Stimulated activated CD4-positive, alpha-beta T cell treated with anti-CD3 and anti-CD28 coated beads, TNF-alpha, amount 100 ng/mL, for 48 hours (primary cell): ENCODE data around the gene CATSPERB.
"Not testable (repeated sequence)": the region's sequence is repeated elsewhere in the genome, so short reads cannot be mapped to it uniquely, and the experiment has no call there.

ENCODE experiments used
- DNase-seq, 3 donors: peaks; one replicate each; pipeline ENCODE4 v3.0.0-alpha.2; 2020; ENCODE audit warnings: low read depth in 3 of 3

Gene CATSPERB

DNA sequence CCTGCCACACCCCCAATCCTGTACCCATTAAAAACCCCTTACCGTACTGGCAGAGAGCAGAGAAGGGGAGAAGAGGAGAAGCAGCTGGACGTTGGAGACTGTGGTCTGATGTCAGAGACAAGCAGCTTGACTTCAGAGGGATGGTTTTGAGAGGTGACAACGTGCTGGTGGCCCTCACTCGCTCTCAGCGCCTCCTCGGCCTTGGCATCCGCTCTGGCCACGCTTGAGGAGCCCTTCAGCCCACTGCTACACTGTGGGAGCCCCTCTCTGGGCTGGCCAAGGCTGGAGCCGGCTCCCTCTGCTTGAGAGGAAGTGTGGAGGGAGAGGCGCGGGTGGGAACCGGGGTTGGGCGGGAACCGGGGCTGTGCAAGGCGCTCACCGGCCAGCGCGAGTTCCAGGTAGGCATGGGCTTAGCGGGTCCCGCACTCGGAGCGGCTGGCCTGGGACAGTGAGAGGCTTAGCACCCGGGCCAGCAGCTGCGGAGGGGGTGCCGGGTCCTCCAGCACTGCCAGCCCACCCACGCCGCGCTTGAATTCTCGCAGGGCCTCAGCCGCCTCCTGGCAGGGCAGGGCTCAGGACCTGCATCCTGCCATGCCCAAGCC lies 154.2 kb downstream of the CATSPERB start:
- DNase-seq, result no peak

DNA sequence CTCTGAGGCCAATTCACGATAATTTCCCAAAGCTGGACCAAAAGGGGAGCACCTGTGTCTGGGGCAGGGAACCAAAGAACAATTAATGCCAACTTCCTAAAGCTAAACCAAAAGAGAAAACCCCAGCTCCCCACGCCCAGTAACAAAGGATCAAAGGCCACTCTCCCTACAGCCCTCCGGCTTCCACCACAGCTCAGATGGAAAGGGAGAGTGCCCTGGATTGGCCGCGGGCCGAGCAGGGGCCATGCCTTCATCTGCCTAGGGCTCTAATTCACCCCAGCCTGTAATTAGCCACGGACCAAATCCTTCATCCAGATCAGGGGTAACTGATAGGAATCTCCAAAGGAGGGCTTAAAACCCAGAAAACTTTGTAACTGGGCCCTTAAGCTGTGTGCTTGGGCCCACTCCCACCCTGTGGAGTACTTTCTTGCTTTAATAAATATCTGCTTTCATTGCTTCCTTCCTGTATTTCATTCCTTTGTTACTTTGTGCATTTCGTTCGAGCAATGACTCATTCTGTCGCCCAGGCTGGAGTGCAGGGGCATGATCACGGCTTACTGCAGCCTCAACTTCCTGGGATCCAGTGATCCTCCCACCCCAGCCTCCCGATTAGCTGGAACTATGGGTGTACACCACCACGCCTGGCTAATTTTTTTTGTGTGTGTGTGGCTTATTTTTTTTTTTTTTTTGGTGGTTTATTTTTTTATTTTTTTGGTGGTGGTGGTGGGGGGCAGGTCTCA lies 156.2 kb downstream of the CATSPERB start:
- DNase-seq, result no peak

DNA sequence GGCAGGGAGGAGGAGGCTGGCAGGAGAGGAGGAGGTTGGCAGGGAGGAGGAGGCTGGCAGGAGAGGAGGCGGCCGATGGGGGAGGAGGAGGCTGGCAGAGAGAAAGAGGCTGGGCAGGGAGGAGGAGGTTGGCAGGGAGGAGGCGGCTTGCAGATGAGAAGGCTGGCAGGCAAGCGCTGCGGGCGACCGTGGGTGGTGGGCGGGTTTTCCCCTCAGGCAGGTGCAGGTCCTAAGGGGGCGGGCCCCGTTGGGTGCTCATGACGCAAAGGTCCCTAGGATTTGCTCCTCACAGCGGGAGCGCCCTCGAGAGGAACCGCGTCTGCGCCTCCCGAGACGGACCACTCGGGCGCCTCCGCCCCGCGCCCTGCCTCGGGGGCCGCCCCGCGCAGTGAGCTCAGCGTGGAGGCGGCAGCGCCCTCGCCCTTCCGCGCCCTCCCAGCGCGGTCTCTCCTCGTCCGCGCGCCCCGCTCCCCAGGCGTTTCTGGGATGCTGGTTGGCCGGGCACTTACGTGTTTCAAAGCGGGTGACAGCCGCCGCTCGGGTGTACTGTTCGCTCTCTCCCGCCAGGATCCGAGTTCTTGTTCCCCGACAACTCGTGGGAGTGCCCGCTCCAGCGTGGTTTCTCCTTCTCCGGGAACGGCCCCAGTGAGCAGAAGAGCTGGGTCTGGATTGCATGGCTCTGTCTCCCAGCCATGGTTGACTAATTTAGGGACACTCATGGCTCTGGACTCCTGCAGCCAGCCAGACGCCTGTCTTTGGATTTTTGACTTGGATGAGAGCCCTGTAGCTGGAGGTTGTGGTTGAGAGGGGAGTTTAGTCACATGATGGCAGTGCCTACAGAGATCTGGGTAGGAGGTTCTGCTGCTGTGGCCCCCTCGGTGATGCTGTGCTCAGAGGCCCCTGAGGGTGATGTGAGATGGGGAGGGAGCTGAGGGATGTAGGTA lies 157.7 kb downstream of the CATSPERB start:
- peak; percentile 83 to 88 (median 84) for DNase-seq

DNA sequence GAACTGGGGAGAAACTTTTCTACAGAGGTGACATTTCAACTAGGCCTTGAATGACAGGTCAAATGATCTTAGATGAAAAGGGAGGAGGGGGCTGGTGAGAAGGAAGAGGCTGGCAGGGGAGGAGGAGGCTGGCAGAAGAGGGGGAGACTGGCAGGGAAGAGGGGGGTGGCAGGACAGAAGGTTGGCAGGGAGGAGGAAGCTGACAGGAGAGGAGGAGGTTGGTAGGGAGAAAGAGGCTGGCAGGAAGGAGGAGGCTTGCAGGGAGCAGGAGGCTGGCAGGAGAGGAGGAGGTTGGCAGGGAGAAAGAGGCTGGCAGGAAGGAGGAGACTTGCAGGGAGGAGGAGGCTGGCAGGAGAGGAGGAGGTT lies 158.4 kb downstream of the CATSPERB start:
- no peak for DNase-seq

DNA sequence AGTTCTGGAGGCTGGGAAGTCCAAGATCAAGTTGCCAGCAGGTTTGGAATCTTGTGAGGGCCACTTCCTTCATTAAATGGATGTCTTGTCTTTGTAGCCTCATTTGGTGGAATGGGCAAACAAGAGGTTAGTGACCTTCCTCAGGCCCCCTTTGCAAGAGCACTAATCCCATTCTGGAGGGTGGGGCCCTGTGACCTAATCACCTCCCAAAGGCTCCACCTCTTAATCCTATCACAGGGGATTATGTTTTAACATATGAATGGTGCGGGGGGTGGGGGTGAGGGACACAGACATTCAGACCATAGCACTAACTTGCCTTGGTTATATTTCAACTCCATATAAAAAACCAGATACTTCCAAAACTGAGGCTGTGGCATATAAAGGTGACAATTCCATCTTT lies 161.9 kb downstream of the CATSPERB start:
- DNase-seq, result no peak

DNA sequence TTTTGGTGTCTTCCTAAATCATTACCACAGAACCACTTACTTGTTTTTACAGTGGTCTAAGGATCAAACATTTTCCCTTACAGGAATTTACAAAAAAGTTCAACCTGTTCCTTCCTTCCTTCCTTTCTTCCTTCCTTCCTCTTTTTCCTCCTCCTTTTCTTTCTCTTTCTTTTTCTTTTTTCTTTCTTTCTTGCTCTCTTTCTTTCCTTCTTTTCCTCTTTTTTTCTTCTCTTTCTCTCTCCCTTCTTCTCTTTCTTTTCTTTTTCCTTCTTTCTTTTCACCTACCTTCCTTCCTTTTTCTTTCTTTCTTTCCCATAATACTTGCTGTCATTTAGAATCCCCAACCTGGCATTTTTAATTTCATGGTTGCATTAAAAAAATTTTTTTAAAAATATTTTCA lies 162.6 kb downstream of the CATSPERB start:
- DNase-seq, result no peak

DNA sequence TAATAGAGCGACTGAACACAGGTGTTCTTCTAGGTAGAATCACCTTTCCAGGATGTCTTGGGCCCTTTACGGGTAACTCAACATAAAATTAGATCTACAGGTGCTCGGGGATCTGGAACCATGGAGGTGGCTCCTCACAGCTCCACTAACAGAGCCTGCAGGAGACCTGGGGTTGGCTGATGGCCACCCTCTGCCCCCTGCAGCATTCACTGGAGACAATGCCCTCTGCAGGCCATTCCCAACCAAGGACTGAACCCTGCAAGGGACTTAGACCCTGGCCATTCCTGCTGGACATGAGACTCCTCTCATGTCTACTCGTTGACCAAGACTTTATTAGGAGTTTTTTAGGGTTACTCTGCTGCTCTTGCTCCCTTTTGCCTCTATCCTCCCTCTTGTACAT lies 163.3 kb downstream of the CATSPERB start:
- DNase-seq, result no peak

GRCh38 chr14:91567827-91568226 lies 164.1 kb downstream of the CATSPERB start:
- not testable (repeated sequence) for DNase-seq

- DNase-seq, result no peak
These were observed 176.4 kb downstream of the CATSPERB start for GRCh38 chr14:91555531-91555930.

GRCh38 chr14:91554535-91555332 lies 177.2 kb downstream of the CATSPERB start:
- no peak for DNase-seq

- no peak for DNase-seq
These were observed 183.8 kb downstream of the CATSPERB start for GRCh38 chr14:91548108-91548507.

- no peak for DNase-seq
These were observed 185.8 kb downstream of the CATSPERB start for GRCh38 chr14:91545946-91546716.

GRCh38 chr14:91545204-91545603 lies 186.7 kb downstream of the CATSPERB start:
- DNase-seq, result no peak

- DNase-seq, result no peak
These were observed 195.6 kb downstream of the CATSPERB start for GRCh38 chr14:91536327-91536726.

GRCh38 chr14:91534059-91534458 lies 197.8 kb downstream of the CATSPERB start:
- DNase-seq, result not testable (repeated sequence)

GRCh38 chr14:91533623-91534022 lies 198.3 kb downstream of the CATSPERB start:
- DNase-seq, result no peak
